Cardiac muscle cell (in vitro differentiated cells and primary cell): ENCODE measurements around the gene CPM. TPM values are rescaled to one million over a fixed set of nuclear protein-coding genes. Genes with fewer than 3 reads are reported as not detected.

ENCODE experiments used
- DNase-seq, 2 donors: peaks; one replicate each; pipeline versions ENCODE4 v3.0.0 to v3.0.0-alpha.2; 2010 to 2017; ENCODE audit warnings: low read depth in 1 of 2, low spot score in 1 of 2
- H3K27ac ChIP-seq: fragments of 200-600 bp; sonication (generic); 2 replicates; pipeline ENCODE4 v1.5.1; 2016
- H3K27me3 ChIP-seq: fragments of 200-600 bp; sonication (generic); 2 replicates; pipeline ENCODE4 v1.6.0; 2016; ENCODE audit warnings: control low read depth
- H3K36me3 ChIP-seq: fragments of 200-600 bp; sonication (generic); 2 replicates; pipeline ENCODE4 v1.5.1; 2016; ENCODE audit warnings: control low read depth
- H3K4me1 ChIP-seq: fragments of 200-600 bp; sonication (generic); 2 replicates; pipeline ENCODE4 v1.8.1; 2017; ENCODE audit warnings: low read depth, mild to moderate bottlenecking, mixed run types
- H3K4me3 ChIP-seq: fragments of 200-600 bp; sonication (generic); 2 replicates; pipeline ENCODE4 v1.5.1; 2016; ENCODE audit warnings: mild to moderate bottlenecking
- H3K9me3 ChIP-seq: fragments of 200-600 bp; sonication (generic); 2 replicates; pipeline ENCODE4 v1.5.1; 2017; ENCODE audit warnings: low read depth, mild to moderate bottlenecking, control low read depth
- polyA plus RNA-seq: library from polyadenylated mRNA; unstranded; fragments of >200 nt; fragmentation: Nextera tagmentation; extraction: Ambion mirVana; gene quantifications from 2 replicates; pipeline ENCODE4 v1.2.1, GENCODE V29; 2016
- total RNA-seq: library from RNA; depleted of rRNA; stranded (reverse); fragments of >200 nt; gene quantifications from 2 replicates; pipeline ENCODE4 v1.2.3, GENCODE V29; 2016
- TF ChIP-seq, protein P1 (sequence below): IDR thresholded peaks from 2 replicates; pipeline ENCODE4 v1.5.1; 2012; ENCODE audit warnings: low read depth, mild to moderate bottlenecking, low read length

CPM gene
- total and polyA plus RNA-seq, 2 experiments from 2014 or later: 1.5 to 2.0 TPM

GRCh38 chr12:68943848-68944247 lies 10.9 kb upstream of the CPM start:
- Histone ChIP-seq H3K27ac (no peak overlapping the region), H3K36me3 (no peaks in the 10 kb centered on the region), H3K27me3 (no peaks in the 10 kb centered on the region), H3K4me1 (peaks cover 3% of the 10 kb centered on the region), H3K4me3 (no peak overlapping the region), H3K9me3 (no peaks in the 10 kb centered on the region)
- TF ChIP-seq, protein P1, sequence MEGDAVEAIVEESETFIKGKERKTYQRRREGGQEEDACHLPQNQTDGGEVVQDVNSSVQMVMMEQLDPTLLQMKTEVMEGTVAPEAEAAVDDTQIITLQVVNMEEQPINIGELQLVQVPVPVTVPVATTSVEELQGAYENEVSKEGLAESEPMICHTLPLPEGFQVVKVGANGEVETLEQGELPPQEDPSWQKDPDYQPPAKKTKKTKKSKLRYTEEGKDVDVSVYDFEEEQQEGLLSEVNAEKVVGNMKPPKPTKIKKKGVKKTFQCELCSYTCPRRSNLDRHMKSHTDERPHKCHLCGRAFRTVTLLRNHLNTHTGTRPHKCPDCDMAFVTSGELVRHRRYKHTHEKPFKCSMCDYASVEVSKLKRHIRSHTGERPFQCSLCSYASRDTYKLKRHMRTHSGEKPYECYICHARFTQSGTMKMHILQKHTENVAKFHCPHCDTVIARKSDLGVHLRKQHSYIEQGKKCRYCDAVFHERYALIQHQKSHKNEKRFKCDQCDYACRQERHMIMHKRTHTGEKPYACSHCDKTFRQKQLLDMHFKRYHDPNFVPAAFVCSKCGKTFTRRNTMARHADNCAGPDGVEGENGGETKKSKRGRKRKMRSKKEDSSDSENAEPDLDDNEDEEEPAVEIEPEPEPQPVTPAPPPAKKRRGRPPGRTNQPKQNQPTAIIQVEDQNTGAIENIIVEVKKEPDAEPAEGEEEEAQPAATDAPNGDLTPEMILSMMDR: no peak
- no peak for DNase-seq

DNA sequence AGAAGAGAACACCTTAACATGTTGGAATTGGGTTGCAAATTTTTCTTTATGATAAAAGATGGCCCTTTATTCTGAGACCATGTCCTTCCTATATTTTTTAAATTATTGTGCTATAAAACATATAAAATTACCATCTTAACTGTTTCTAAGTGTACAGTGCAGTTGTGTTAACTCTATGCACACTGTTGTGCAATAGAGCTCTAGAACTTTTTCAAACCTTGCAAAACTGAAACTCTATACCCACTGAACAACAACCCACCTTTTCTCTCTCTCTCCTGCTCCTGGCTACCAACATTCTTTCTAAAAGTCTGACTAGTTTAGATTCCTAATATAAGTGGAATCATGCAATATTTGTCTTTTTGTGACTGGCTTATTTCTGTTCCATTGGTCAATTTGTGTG lies 7.8 kb upstream of the CPM start:
- Histone ChIP-seq H3K27ac (no peak overlapping the region), H3K27me3 (peaks cover 5% of the 10 kb centered on the region), H3K4me3 (no peak overlapping the region), H3K9me3 (no peaks in the 10 kb centered on the region), H3K4me1 (peaks cover 3% of the 10 kb centered on the region), H3K36me3 (no peaks in the 10 kb centered on the region)
- DNase-seq: no peak
- TF ChIP-seq, protein P1: no peak

GRCh38 chr12:68939505-68939904 lies 6.5 kb upstream of the CPM start:
- Histone ChIP-seq H3K4me3 (no peak overlapping the region), H3K9me3 (no peaks in the 10 kb centered on the region), H3K4me1 (peaks cover 3% of the 10 kb centered on the region), H3K27ac (no peak overlapping the region), H3K27me3 (peaks cover 6% of the 10 kb centered on the region), H3K36me3 (no peaks in the 10 kb centered on the region)
- no peak for DNase-seq
- TF ChIP-seq, protein P1: no peak

- no peaks in the 10 kb centered on the region for H3K4me1 ChIP-seq
- H3K9me3 ChIP-seq: no peaks in the 10 kb centered on the region
- H3K27ac ChIP-seq: no peak overlapping the region
- no peaks in the 10 kb centered on the region for H3K36me3 ChIP-seq
- H3K4me3 ChIP-seq: no peak overlapping the region
- TF ChIP-seq, protein P1: no peak
- peaks cover 48% of the 10 kb centered on the region for H3K27me3 ChIP-seq
- DNase-seq: no peak
These were observed 1.4 kb upstream of the CPM start for GRCh38 chr12:68934392-68934791.

GRCh38 chr12:68932128-68932960 lies 627 bp downstream of the CPM start:
- no peaks in the 10 kb centered on the region for H3K9me3 ChIP-seq
- TF ChIP-seq, protein P1: no peak
- no peaks in the 10 kb centered on the region for H3K4me1 ChIP-seq
- DNase-seq: peak in 1 of 2 donors; percentile 37
- H3K4me3 ChIP-seq: peak overlapping the region; percentile 45
- H3K27me3 ChIP-seq: peaks cover 48% of the 10 kb centered on the region
- H3K27ac ChIP-seq: no peak overlapping the region
- H3K36me3 ChIP-seq: no peaks in the 10 kb centered on the region
